ENCODE measurements around the gene UQCC5.

DNA sequence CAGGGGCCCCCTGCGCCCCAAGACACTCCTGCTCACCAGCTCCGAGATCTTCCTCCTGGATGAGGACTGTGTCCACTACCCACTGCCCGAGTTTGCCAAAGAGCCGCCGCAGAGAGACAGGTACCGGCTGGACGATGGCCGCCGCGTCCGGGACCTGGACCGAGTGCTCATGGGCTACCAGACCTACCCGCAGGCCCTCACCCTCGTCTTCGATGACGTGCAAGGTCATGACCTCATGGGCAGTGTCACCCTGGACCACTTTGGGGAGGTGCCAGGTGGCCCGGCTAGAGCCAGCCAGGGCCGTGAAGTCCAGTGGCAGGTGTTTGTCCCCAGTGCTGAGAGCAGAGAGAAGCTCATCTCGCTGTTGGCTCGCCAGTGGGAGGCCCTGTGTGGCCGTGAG lies 44.3 kb upstream of the UQCC5 start:
- TF ChIP-seq, protein P1, sequence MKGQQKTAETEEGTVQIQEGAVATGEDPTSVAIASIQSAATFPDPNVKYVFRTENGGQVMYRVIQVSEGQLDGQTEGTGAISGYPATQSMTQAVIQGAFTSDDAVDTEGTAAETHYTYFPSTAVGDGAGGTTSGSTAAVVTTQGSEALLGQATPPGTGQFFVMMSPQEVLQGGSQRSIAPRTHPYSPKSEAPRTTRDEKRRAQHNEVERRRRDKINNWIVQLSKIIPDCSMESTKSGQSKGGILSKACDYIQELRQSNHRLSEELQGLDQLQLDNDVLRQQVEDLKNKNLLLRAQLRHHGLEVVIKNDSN (IDR thresholded peaks at IDR 0.05; ENCODE audit: borderline replicate concordance, low read depth), result no peak
- no peak for TF ChIP-seq TAF1 (IDR thresholded peaks at IDR 0.05; ENCODE audit: borderline replicate concordance, low read depth, low read length)
- TF ChIP-seq, protein P2, sequence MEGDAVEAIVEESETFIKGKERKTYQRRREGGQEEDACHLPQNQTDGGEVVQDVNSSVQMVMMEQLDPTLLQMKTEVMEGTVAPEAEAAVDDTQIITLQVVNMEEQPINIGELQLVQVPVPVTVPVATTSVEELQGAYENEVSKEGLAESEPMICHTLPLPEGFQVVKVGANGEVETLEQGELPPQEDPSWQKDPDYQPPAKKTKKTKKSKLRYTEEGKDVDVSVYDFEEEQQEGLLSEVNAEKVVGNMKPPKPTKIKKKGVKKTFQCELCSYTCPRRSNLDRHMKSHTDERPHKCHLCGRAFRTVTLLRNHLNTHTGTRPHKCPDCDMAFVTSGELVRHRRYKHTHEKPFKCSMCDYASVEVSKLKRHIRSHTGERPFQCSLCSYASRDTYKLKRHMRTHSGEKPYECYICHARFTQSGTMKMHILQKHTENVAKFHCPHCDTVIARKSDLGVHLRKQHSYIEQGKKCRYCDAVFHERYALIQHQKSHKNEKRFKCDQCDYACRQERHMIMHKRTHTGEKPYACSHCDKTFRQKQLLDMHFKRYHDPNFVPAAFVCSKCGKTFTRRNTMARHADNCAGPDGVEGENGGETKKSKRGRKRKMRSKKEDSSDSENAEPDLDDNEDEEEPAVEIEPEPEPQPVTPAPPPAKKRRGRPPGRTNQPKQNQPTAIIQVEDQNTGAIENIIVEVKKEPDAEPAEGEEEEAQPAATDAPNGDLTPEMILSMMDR (IDR thresholded peaks at IDR 0.05), result no peak

Measured in SK-N-SH (cell line).